AG20443 (cell line): Measurements from ENCODE around the gene ZKSCAN4.

Experiments used
- DNase-seq: peaks from one replicate; pipeline ENCODE4 v3.0.0; 2012; ENCODE audit warnings: low spot score, mixed read lengths

Gene ZKSCAN4

GRCh38 chr6:28252009-28252975 lies at the start of gene ZKSCAN4:
Gene ZKSCAN4 (minus strand): TSS chr6:28252269. CDS start chr6:28251980, 289 bp downstream.
- peak; percentile 92 for DNase-seq

DNA sequence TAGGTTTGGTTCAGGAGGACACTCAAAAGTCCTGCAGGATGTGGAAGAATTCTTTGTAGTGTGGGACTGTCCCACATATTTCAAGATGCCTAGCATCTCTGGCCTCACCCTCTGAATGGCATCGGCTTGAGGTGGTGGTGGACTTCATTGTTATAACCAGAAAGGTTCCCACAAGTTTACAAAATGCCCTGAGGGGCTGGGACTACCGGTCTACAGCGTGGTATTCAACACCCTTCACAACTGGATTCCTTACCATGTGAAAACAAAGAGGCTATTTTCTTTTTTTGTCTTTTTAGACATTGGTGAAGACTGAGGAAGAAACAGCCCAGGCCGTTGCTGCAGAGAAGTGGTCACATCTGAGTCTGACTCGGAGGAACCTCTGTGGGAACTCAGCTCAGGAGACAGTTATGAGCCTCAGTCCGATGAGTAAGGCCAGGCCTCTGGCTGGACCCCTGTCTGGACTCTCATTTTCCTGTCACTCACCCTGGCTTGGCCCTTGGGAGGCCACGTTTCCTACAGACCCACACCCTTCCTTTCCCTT lies 44.5 kb upstream of the ZKSCAN4 start:
- DNase-seq, result no peak

- DNase-seq, result no peak
Measured at GRCh38 chr6:28295326-28295725, 43.3 kb upstream of the ZKSCAN4 start.

DNA sequence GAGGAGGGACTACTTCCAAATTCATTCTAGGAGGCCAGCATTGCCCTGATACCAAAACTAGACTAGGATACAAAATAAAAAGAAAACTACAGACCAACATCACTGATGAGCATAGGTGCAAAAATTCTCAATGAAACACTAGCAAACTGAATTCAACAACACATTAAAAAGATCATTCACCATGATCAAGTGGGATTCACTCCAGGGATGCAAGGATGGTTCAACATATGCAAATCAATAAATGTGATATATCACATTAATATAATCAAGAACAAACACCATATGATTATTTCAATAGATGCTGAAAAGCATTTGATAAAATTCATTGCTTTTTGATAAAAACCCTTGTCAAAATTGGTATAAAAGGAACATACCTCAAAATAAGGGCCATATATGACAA lies 39.5 kb upstream of the ZKSCAN4 start:
- DNase-seq, result no peak

- DNase-seq, result no peak
Measured at GRCh38 chr6:28282926-28283325, 30.9 kb upstream of the ZKSCAN4 start.

DNA sequence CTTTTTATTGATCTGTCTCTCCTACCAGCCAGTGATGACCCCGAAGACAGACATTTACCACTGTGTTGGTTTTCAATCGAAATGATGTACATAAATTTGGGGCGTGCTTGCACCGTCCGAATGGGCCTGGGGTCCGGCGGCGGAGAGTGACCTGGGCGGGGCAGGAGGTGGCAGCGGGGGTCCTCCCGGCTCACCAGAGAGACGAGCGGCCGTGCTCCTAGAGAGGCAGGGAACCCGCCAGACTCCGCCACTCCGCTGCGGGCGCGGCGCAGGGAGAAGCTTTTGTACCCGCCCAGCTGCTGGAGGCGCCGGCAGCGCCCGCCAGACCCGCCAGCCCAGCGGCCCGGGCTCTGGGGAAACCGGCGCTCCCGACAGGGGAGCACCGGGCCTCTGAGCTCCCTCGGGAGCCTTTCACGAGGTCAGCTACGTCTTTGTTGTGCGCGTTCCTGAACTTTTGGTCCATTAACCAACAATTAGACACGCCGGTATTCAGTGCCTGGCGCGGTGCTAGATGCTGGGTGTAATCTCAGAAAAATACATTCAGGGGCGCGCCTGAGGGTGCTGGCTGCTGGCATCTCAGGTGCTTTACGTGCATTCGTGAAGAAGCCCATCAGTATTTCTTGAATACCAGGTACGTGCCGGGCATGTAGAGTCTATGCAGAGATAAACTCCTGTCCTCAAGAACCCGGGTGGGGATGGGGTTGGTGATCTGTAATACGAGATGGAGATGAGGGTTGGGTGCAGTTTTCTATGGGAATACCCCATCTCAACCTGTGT lies 29.4 kb upstream of the ZKSCAN4 start, which contains the start of gene PGBD1:
Gene PGBD1, plus strand, starts transcription at position 285 of the 777 bp plus-strand sequence. CDS start 2,242 bp downstream, outside the sequence.
- peak; percentile 91 for DNase-seq

- DNase-seq, result no peak
Measured at GRCh38 chr6:28280595-28281287, 28.7 kb upstream of the ZKSCAN4 start.

DNA sequence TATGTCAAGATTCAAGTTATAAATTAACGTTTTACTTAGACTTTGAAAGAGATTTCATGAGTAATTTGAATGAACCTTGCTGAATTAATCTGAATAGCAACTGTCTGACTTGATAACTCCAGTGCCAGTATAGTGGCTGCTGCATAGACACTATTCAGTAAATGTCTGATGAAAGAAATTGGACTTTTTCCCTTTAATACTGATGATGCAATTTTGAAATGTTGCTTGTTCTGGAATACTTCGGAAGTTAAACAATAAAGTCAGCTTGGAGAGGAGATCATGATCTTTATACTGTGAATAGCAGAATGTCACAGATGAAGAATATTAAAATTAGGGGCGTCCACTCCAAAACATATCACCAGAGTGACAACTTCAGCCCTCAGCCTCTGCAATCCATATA lies 25.7 kb upstream of the ZKSCAN4 start:
- DNase-seq, result no peak

GRCh38 chr6:28274888-28275287 lies 22.8 kb upstream of the ZKSCAN4 start:
- DNase-seq, result no peak

DNA sequence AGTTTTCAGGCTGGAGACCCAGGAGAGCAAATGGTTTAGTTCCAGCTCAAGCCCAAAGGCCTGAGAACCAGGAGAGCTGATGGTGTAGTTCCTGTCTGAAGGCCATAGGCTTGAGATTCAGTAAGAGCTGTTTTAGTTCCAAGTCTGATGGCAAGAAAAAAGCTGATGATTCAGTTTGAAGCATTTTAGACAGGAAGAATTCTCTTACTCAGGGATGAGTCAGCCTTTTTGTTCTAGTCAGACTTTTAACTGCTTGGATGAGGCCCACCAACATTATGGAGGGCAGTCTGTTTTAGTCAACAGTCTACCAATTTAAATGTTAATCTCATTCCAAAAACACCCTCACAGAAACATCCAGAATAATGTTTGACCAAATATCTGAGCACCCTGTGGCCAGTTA lies 17.4 kb upstream of the ZKSCAN4 start:
- peak; percentile 74 for DNase-seq

DNA sequence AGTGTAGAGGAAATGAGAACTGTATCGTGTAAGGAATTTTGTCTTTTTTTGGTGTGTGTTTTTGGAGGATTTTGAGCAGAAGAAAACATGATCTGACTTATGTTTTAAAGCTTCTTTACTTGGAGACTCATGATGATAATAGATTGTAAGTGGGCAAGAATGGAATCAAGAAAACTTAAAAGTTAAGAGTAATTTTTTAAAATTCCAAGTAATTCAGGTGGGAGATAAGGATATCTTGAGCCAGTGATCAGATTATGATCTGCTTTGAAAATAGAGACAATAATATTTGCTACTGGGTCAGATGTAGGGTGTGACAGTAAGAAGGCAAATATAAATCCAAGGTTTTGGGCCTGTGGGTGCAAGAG lies 15.6 kb upstream of the ZKSCAN4 start:
- no peak for DNase-seq

DNA sequence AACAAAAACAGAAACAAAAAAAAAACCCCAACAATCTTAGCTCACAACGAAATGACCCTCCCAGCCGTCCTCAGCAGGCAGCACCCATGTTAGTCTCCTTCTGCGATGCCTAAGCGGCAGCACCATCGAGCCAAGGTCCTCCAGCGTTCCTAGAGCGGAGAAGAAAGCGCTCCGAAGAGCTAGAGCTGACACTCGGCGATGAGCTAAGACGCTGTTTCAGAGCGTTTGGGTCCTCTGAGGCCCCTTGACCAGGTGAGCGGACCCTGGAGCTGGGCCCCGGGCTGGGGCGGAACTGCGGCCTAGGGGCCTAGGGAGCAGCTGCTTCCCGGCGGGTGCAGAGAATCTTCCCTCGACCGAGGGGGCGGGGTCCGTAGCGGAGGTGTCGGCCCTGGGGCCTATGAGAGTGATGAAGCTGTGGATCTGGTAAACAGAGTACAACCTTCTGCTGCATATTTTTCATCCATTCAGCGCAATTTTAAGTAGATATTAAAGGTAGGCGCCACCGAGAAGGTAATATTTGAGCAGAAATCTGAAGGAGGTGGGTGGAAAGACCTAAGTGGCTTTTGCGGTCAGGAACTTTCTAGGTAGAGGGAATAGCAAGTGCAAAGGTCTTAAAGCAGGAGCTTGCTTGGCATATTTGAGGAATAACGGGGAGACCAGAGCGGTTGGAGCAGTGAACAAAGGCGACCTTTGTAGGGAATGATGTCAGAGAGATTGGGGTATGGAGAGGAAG lies 15.1 kb upstream of the ZKSCAN4 start, which contains the start of gene ZSCAN26:
Gene ZSCAN26, plus strand, starts transcription at position 182 of the 733 bp plus-strand sequence. CDS start 4,777 bp downstream, outside the sequence.
- peak; percentile 84 for DNase-seq

DNA sequence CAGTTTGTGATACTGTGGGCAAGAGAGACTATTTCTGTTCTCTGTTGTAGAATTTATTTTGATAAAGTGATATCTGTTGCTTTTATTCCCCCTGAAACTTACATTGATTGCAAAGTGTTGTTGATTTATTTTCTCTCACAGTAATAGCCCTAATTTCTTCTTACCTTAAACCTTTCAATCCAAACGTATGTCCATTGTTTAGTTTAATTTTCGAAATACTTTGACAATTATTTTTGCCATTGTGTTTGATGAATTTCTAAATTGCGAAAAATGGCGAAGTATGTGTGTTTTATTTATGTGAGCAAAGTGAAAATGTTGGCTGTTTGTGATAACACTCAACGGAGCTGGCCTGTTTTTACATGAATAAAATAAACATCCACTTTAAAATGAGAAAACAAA lies 14.5 kb upstream of the ZKSCAN4 start:
- DNase-seq, result no peak

- no peak for DNase-seq
Measured at GRCh38 chr6:28264834-28265401, 12.8 kb upstream of the ZKSCAN4 start.

DNA sequence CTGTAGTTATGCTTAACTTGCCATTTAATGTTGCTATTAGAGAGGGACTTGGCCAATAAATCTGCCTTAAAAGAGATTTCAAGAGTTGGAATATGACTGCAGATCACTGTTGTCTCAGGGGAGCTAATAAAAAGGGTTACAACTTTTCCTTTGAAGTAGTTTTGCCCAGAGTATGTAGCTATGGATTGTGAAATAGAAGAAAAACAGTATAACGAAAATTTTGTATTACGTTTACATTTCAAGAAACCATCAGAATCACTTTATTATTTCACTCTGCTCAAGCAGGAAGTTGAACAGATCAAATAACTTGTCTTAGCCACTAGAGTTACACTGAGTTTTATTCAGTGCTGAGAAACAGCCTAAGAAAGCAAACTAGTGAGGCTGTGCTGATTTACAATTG lies 11.9 kb upstream of the ZKSCAN4 start:
- DNase-seq, result no peak

DNA sequence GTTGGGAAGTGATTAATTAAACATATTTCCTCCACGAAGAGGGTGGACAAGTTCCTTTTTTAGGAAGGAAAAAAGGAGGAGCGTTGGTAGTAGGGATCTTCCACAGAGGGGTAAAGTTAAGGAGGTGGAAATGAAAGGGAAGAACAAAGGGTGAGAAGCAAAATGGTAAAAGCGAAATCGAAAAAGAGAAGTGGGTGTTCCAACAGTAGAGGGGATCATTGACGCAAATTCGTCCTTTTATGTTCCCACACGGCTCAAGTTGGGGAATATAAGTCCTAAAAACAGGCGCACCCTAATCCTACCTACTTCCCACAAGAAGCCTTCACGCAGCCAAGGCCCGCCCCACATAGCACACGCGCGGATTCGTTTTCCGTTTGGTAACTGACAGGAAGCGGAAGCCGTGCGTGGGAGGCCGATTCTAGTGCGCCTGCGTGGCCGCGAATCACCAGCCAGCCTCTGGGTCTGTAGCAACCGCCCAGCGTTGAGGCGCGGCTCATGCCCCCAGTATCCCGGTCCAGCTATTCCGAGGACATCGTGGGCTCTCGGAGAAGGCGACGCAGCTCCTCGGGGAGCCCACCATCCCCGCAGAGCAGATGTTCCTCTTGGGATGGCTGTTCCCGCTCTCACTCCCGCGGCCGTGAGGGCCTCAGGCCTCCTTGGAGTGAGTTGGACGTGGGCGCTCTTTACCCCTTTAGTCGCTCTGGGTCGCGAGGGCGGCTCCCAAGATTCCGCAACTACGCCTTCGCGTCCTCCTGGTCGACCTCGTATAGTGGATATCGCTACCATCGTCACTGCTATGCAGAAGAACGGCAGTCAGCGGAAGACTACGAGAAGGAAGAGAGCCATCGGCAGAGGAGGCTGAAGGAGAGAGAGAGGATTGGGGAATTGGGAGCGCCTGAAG lies 7.1 kb upstream of the ZKSCAN4 start, which contains the start of gene NKAPL:
Gene NKAPL, plus strand, starts transcription at position 421 of the 901 bp plus-strand sequence. Its CDS starts 75 bp downstream, at position 496.
- DNase-seq, result peak; percentile 92

GRCh38 chr6:28257042-28257441 lies 5.0 kb upstream of the ZKSCAN4 start:
- no peak for DNase-seq

GRCh38 chr6:28254121-28254519 lies 2.1 kb upstream of the ZKSCAN4 start:
- no peak for DNase-seq

GRCh38 chr6:28251661-28252008 lies 434 bp downstream of the ZKSCAN4 start:
- peak; percentile 40 for DNase-seq

- no peak for DNase-seq
Measured at GRCh38 chr6:28250747-28251146, 1.3 kb downstream of the ZKSCAN4 start.
